Epidermal melanocyte (primary cell): Measurements from ENCODE around the gene STX12.

Experiments used
- DNase-seq: peaks from one replicate; pipeline ENCODE4 v3.0.0; 2011; ENCODE audit warnings: low spot score; ENCODE audit not compliant: insufficient read length

The STX12 gene

GRCh38 chr1:27772932-27773825, at the start of gene STX12:
Gene STX12, plus strand, starts transcription at chr1:27773219. Its CDS starts 89 bp downstream, at chr1:27773308.
- DNase-seq: peak; percentile 94

GRCh38 chr1:27724961-27725373, 48.1 kb upstream of the STX12 start:
- DNase-seq: no peak

GRCh38 chr1:27725374-27726172, 47.4 kb upstream of the STX12 start, which contains the start of gene FAM76A:
Gene FAM76A, plus strand, starts transcription at chr1:27725961. Its CDS starts 120 bp downstream, at chr1:27726081.
- peak; percentile 96 for DNase-seq

- peak; percentile 23 for DNase-seq
These were observed 46.6 kb upstream of the STX12 start for GRCh38 chr1:27726173-27727044.

GRCh38 chr1:27727126-27727525, 45.9 kb upstream of the STX12 start:
- no peak for DNase-seq

GRCh38 chr1:27736252-27736651, 36.8 kb upstream of the STX12 start:
- no peak for DNase-seq

- no peak for DNase-seq
These were observed 31.9 kb upstream of the STX12 start for GRCh38 chr1:27741121-27741520.

GRCh38 chr1:27744556-27744955, 28.5 kb upstream of the STX12 start:
- no peak for DNase-seq

GRCh38 chr1:27745466-27745865, 27.6 kb upstream of the STX12 start:
- DNase-seq: no peak

GRCh38 chr1:27752360-27752759, 20.7 kb upstream of the STX12 start:
- DNase-seq: no peak

GRCh38 chr1:27755286-27755685, 17.7 kb upstream of the STX12 start:
- no peak for DNase-seq

- no peak for DNase-seq
These were observed 17.2 kb upstream of the STX12 start for GRCh38 chr1:27755865-27756264.

GRCh38 chr1:27759236-27759635, 13.8 kb upstream of the STX12 start:
- no peak for DNase-seq

GRCh38 chr1:27760426-27760825, 12.6 kb upstream of the STX12 start:
- DNase-seq: no peak

- DNase-seq: no peak
These were observed 11.0 kb upstream of the STX12 start for GRCh38 chr1:27762033-27762432.

- DNase-seq: no peak
These were observed 9.7 kb upstream of the STX12 start for GRCh38 chr1:27763358-27763757.

- DNase-seq: no peak
These were observed 2.7 kb upstream of the STX12 start for GRCh38 chr1:27770293-27770830.

GRCh38 chr1:27772036-27772931, 735 bp upstream of the STX12 start:
- DNase-seq: no peak

GRCh38 chr1:27773826-27774445, 917 bp downstream of the STX12 start:
- DNase-seq: no peak
